Measurements from ENCODE around the gene CDH12. TPM values are rescaled to one million over a fixed set of nuclear protein-coding genes. Genes with fewer than 3 reads are reported as not detected.

Gene CDH12
- total and polyA plus RNA-seq, 10 of the 15 experiments (the other 5 are each of a cell fraction or from before 2014, with no cell fraction given): 0.03 to 0.16 TPM; not detected in 8

DNA sequence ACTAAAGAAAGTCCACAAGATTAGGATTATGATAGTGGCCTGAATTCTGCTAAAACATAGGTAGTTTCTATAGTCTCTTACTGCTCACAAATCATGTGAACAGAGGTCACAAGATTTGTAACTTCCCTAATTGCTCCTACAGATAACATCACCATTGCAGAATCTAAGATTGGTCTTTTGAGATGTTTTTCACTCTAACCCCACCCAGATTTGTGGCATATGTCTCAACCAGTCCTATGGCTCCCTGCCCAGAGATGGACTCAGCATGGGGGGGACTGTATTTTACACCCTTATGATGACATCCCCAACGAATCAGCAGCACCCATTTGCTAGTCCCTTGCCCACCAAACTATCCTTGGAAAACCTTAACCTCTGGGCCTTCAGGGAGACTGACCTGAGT, 1046.2 kb downstream of the CDH12 start (continued):
- no peak for TF ChIP-seq KLF5 (IDR thresholded peaks at IDR 0.05; ENCODE audit: partially characterized antibody)
- TF ChIP-seq, protein P1, sequence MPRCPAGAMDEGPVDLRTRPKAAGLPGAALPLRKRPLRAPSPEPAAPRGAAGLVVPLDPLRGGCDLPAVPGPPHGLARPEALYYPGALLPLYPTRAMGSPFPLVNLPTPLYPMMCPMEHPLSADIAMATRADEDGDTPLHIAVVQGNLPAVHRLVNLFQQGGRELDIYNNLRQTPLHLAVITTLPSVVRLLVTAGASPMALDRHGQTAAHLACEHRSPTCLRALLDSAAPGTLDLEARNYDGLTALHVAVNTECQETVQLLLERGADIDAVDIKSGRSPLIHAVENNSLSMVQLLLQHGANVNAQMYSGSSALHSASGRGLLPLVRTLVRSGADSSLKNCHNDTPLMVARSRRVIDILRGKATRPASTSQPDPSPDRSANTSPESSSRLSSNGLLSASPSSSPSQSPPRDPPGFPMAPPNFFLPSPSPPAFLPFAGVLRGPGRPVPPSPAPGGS (IDR thresholded peaks at IDR 0.05; ENCODE audit: borderline replicate concordance, insufficient read depth, low read depth, low read length, poor library complexity, severe bottlenecking): no peak
- TF ChIP-seq BHLHE40 (IDR thresholded peaks at IDR 0.05; ENCODE audit: borderline replicate concordance in 1 of 2, low read depth in 2 of 2, low read length in 1 of 2): no peak
- no peak for TF ChIP-seq NR2C2 (IDR thresholded peaks at IDR 0.05; ENCODE audit: borderline replicate concordance, control insufficient read depth, insufficient read length, low read depth)
- no peak for TF ChIP-seq POLR2AphosphoS5 (IDR thresholded peaks at IDR 0.05; ENCODE audit: low read length)
- no peak for TF ChIP-seq PAX8 (IDR thresholded peaks at IDR 0.05)
- TF ChIP-seq, protein P2, sequence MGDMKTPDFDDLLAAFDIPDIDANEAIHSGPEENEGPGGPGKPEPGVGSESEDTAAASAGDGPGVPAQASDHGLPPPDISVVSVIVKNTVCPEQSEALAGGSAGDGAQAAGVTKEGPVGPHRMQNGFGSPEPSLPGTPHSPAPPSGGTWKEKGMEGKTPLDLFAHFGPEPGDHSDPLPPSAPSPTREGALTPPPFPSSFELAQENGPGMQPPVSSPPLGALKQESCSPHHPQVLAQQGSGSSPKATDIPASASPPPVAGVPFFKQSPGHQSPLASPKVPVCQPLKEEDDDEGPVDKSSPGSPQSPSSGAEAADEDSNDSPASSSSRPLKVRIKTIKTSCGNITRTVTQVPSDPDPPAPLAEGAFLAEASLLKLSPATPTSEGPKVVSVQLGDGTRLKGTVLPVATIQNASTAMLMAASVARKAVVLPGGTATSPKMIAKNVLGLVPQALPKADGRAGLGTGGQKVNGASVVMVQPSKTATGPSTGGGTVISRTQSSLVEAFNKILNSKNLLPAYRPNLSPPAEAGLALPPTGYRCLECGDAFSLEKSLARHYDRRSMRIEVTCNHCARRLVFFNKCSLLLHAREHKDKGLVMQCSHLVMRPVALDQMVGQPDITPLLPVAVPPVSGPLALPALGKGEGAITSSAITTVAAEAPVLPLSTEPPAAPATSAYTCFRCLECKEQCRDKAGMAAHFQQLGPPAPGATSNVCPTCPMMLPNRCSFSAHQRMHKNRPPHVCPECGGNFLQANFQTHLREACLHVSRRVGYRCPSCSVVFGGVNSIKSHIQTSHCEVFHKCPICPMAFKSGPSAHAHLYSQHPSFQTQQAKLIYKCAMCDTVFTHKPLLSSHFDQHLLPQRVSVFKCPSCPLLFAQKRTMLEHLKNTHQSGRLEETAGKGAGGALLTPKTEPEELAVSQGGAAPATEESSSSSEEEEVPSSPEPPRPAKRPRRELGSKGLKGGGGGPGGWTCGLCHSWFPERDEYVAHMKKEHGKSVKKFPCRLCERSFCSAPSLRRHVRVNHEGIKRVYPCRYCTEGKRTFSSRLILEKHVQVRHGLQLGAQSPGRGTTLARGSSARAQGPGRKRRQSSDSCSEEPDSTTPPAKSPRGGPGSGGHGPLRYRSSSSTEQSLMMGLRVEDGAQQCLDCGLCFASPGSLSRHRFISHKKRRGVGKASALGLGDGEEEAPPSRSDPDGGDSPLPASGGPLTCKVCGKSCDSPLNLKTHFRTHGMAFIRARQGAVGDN (IDR thresholded peaks at IDR 0.05): no peak
- TF ChIP-seq SMC3 (IDR thresholded peaks at IDR 0.05; ENCODE audit: borderline replicate concordance, low read length): no peak
- no peak for TF ChIP-seq EP300 (IDR thresholded peaks at IDR 0.05; ENCODE audit: borderline replicate concordance in 1 of 2, control insufficient read depth in 1 of 2, low read depth in 2 of 2, low read length in 2 of 2)
- TF ChIP-seq ETV6 (conservative IDR thresholded peaks at IDR 0.05 in 1 of 2, IDR thresholded peaks at IDR 0.05 in 1 of 2; ENCODE audit: borderline replicate concordance in 1 of 2, low read depth in 1 of 2): no peak
- TF ChIP-seq PML (IDR thresholded peaks at IDR 0.05; ENCODE audit: low read length): no peak

All from GM12878 (cell line).